HepG2 (cell line): ENCODE measurements around the gene NIP7. TPM values are rescaled to one million over a fixed set of nuclear protein-coding genes. Genes with fewer than 3 reads are reported as not detected.
A peak's percentile ranks its signal among the peaks of the same experiment; 100 is the strongest.

Experiments
- ATAC-seq: fragments of 200-7000 bp; cut with Tn5 transposase; 3 replicates; pipeline ENCODE4 v1.9.1; 2020; ENCODE audit warnings: mild to moderate bottlenecking, moderate library complexity
- BruUV-seq: library from RNA; stranded (reverse); fragments of 400-500 nt; replicated peaks from 2 replicates; lab custom pipeline; 2021; lab: Mats Ljungman, UMichigan
- CTCF ChIA-PET: fragments of 300-600 bp; formaldehyde crosslinking; extraction: SDS; loops from one replicate; lab custom pipeline; 2021; ENCODE audit warnings: low total read pairs, inconsistent platforms, low intra/inter-chr PET ratio; lab: Yijun Ruan, JAX
- POLR2A ChIA-PET: fragments of 350-600 bp; sonication (Branson Sonifier 250); formaldehyde crosslinking; loops from one replicate; lab custom pipeline; 2020; ENCODE audit warnings: antibody characterized with exemption, inconsistent platforms; lab: Yijun Ruan, JAX
- DNase-seq: peaks from one replicate; pipeline ENCODE4 v3.0.0-alpha.2; 2015; ENCODE audit warnings: low spot score
- FAIRE-seq: peaks from 3 replicates; lab custom pipeline; 2011; peaks lifted over from hg19 to GRCh38; lab: Jason Lieb, UNC
- H2AFZ ChIP-seq: one replicate; pipeline ENCODE4 v1.6.1; 2011; ENCODE audit warnings: low read length, inconsistent platforms
- H3K27ac ChIP-seq: fragments of 300-600 bp; 3 replicates; pipeline ENCODE4 v1.8.0; 2011; ENCODE audit warnings: mixed run types, mild to moderate bottlenecking, mixed read lengths, low read length, inconsistent platforms; ENCODE audit not compliant: insufficient read depth; ENCODE audit errors: extremely low read length
- H3K27me3 ChIP-seq, 2 experiments: fragments of 200-600 bp in 1 of 2; 2 replicates in 1 of 2; 3 replicates in 1 of 2; pipeline versions ENCODE4 v1.6.0 to v1.8.0; 2011; ENCODE audit warnings: low read length in 2 of 2, mild to moderate bottlenecking in 2 of 2, moderate library complexity in 2 of 2, inconsistent platforms in 1 of 2; ENCODE audit not compliant: insufficient read depth in 2 of 2, control insufficient read depth in 1 of 2
- H3K36me3 ChIP-seq, 2 experiments: fragments of 200-600 bp in 1 of 2; replicated peaks in 1 of 2; 2 replicates in 1 of 2; 3 replicates in 1 of 2; pipeline versions ENCODE4 v1.5.1 to v1.8.0; 2011; ENCODE audit warnings: low read length in 2 of 2, inconsistent platforms in 1 of 2; ENCODE audit not compliant: insufficient read depth in 2 of 2, control insufficient read depth in 1 of 2
- H3K4me1 ChIP-seq: 2 replicates; pipeline ENCODE4 v1.5.1; 2012; ENCODE audit warnings: low read length, inconsistent platforms; ENCODE audit not compliant: insufficient read depth
- H3K4me2 ChIP-seq: 2 replicates; pipeline ENCODE4 v1.6.0; 2011; ENCODE audit warnings: low read depth, low read length, inconsistent platforms
- H3K4me3 ChIP-seq, 3 experiments: fragments of 200-600 bp in 1 of 3; sonication (generic), shearing (Covaris generic) in 1 of 3; replicated peaks in 1 of 3; 2 replicates each; pipeline ENCODE4 v1.5.1; 2011 to 2016; ENCODE audit warnings: low read length in 3 of 3, inconsistent platforms in 2 of 3, low read depth in 2 of 3, mild to moderate bottlenecking in 2 of 3, control low read depth in 1 of 3, mixed read lengths in 1 of 3; ENCODE audit not compliant: insufficient read depth in 1 of 3
- H3K79me2 ChIP-seq: one replicate; pipeline ENCODE4 v1.6.1; 2011; ENCODE audit warnings: low read length, inconsistent platforms; ENCODE audit not compliant: insufficient read depth
- H3K9ac ChIP-seq: 2 replicates; pipeline ENCODE4 v1.6.0; 2011; ENCODE audit warnings: mild to moderate bottlenecking, low read depth, low read length, inconsistent platforms; ENCODE audit not compliant: insufficient read depth
- H3K9me3 ChIP-seq: 2 replicates; pipeline ENCODE4 v1.5.1; 2012; ENCODE audit warnings: mild to moderate bottlenecking, low read length
- H4K20me1 ChIP-seq: 2 replicates; pipeline ENCODE4 v1.6.0; 2011; ENCODE audit warnings: inconsistent platforms, mild to moderate bottlenecking, low read length, moderate library complexity; ENCODE audit not compliant: insufficient read depth
- DRAP1 ChIP-seq: IDR thresholded peaks from 2 replicates; pipeline ENCODE4 v1.6.1; 2016; ENCODE audit warnings: missing genetic modification reagents, missing compliant biosample characterization
- EZH2 ChIP-seq: conservative IDR thresholded peaks from 2 replicates; pipeline ENCODE4 v1.6.1; 2012; ENCODE audit warnings: mild to moderate bottlenecking, low read depth, low read length, moderate library complexity
- HDAC2 ChIP-seq: sonication (generic); formaldehyde crosslinking; IDR thresholded peaks from 2 replicates; pipeline ENCODE4 v1.4.0; 2020; ENCODE audit warnings: missing genetic modification reagents
- HOXA7 ChIP-seq: sonication (generic); formaldehyde crosslinking; IDR thresholded peaks from 2 replicates; pipeline ENCODE4 v1.8.1; 2022; ENCODE audit warnings: mild to moderate bottlenecking, missing genetic modification reagents, moderate library complexity
- MAX ChIP-seq: IDR thresholded peaks from 2 replicates; pipeline ENCODE4 v1.6.1; 2012; ENCODE audit warnings: inconsistent platforms
- NPAS2 ChIP-seq: sonication (generic); formaldehyde crosslinking; IDR thresholded peaks from 2 replicates; pipeline ENCODE4 v1.8.0; 2022; ENCODE audit warnings: mild to moderate bottlenecking, missing genetic modification reagents, borderline replicate concordance
- ZEB1 ChIP-seq: IDR thresholded peaks from 2 replicates; pipeline ENCODE4 v1.6.1; 2012; ENCODE audit warnings: mild to moderate bottlenecking, low read depth, inconsistent platforms; ENCODE audit not compliant: insufficient replicate concordance
- ZNF362 ChIP-seq: sonication (generic); formaldehyde crosslinking; IDR thresholded peaks from 2 replicates; pipeline ENCODE4 v1.4.0; 2020; ENCODE audit warnings: missing genetic modification reagents, mild to moderate bottlenecking, borderline replicate concordance
- ZNF572 ChIP-seq: sonication (generic); formaldehyde crosslinking; IDR thresholded peaks from 2 replicates; pipeline ENCODE4 v1.5.1; 2020; ENCODE audit warnings: mild to moderate bottlenecking, missing genetic modification reagents
- WGBS: methylation state at CpG from one replicate; pipeline ENCODE4 v1.1.6; 2017; ENCODE audit warnings: low lambda C conversion rate; 5-methylcytosine and 5-hydroxymethylcytosine counted together
- in situ Hi-C: cut with HindIII; loops from 2 replicates; pipeline ENCODE4 v1.10.0; 2017; ENCODE audit warnings: low pct_unique_long_range_greater_than_20kb; ENCODE audit not compliant: extremely low pct_ligation_motif_present
- intact Hi-C: fragments of 100-400 bp; cut with micrococcal nuclease; formaldehyde crosslinking; loops from one replicate; pipeline ENCODE4 v1.10.0; 2022; ENCODE audit not compliant: unreplicated experiment
- polyA plus RNA-seq, 8 experiments: library from polyadenylated mRNA; depleted of rRNA in 3 of 8; stranded (reverse) in 7 of 8; unstranded in 1 of 8; fragments of >200 nt; fragmentation: Illumina TruSeq in 4 of 8; extraction: Trizol in 4 of 8; gene quantifications; 2 replicates each; pipeline versions ENCODE4 v1.2.1 to v1.2.3, GENCODE V29; 2011 to 2016; ENCODE audit warnings: low read depth in 4 of 8, missing spikeins in 1 of 8, mixed read lengths in 1 of 8; ENCODE audit not compliant: insufficient read depth in 1 of 8
- total RNA-seq, 5 experiments: library from RNA; depleted of rRNA; stranded (reverse); fragments of >200 nt; fragmentation: Illumina TruSeq; extraction: Trizol; gene quantifications; 2 replicates each; pipeline ENCODE4 v1.2.3, GENCODE V29; 2016; ENCODE audit warnings: low read depth in 1 of 5

NIP7 gene
- total and polyA plus RNA-seq, 2 of the 13 experiments (the other 11 are each of a cell fraction or from before 2014, with no cell fraction given), result 15.3 to 114 TPM

DNA sequence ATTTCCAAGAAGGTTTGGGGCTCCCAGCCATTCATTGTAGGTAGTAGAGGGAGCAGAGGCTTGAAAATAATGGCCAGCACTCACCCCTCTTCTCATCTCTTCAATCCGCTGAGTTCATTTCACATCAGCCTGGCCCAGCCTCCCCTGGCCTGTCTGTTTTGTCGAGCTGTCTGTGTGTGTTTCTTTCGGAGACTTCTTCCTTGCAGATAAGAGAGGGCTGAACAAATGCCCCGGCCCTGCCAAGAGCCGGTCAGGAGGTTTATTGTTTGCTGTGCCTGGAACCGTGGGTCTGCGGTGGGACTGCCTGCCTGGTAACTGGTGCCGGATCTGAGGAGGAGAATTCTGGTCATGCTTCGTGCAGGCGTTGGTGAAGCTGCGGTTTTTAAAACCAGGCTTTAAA is 25.0 kb upstream of the NIP7 start:
- WGBS, result 99% methylated on average over 11 of the region's 11 CpGs
- Histone ChIP-seq H4K20me1 (0 out of 2 replicates have a peak, but pooled peaks cover 4% of the 10 kb centered on the region), H3K79me2 (peaks cover 24% of the 10 kb centered on the region), H3K4me1 (peaks cover 34% of the 10 kb centered on the region), H3K27me3 (no peaks in the 10 kb centered on the region), H3K9me3 (no peaks in the 10 kb centered on the region), H3K27ac (no peak overlapping the region), H3K36me3 (peaks cover 28 to 44% of the 10 kb centered on the region in 2 experiments), H3K9ac (no peak overlapping the region), H3K4me3 (no peak overlapping the region), H3K4me2 (no peak overlapping the region), H2AFZ (no peak overlapping the region)
- ATAC-seq (no peak), FAIRE-seq (no peak), DNase-seq (no peak)
- no peak for TF ChIP-seq ZEB1
- no peak for TF ChIP-seq ZNF572 (CRISPR knock-in tag)
- ChIA-PET CTCF (no interaction called here), POLR2A (interaction anchor here (1.3 kb wide), 1 partner anchor 12 kb away, joined by 10 read pairs; no protein-coding TSS in a partner anchor)
- intact Hi-C loops, result no loop called here
- in situ Hi-C loops, result no loop called here
- BruUV-seq, result no TSS peak

DNA sequence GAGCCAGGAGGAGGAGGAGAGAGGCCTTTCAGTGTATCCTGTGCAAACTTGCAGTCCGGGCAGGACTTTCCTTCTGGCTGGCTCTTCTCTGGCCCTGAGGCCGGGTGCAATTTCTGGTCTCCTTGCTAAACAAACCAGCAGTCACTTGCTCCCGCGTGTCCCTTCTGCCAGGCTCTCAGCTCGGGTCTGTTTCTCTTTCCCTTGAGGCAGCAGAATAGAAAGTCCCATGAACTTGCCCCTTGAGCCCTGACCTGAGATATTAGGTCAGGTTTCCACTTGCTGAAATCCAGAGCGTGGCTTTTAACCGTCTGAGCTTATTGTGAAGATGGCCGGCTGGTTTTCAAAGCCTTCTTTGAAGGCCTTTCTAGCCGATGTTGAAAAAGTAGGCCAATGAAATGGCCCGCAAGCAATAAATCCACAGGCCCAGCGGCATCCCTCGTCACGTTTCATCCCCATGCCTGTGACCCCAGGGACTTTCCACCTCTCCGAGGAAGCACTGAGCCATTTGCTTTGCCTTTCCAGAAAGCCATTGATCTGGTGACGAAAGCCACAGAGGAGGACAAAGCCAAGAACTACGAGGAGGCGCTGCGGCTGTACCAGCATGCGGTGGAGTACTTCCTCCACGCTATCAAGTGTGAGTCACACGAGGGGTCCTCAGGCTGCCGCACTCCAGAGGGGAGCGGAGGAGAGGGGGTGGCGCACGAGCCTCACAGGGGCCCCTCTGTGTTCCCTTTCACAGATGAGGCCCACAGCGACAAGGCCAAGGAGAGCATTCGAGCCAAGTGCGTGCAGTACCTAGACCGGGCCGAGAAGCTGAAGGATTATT is 23.9 kb upstream of the NIP7 start:
- Histone ChIP-seq H3K4me1 (peaks cover 27% of the 10 kb centered on the region), H3K27ac (peak overlapping the region; percentile 43), H4K20me1 (0 out of 2 replicates have a peak, but pooled peaks cover 4% of the 10 kb centered on the region), H2AFZ (no peak overlapping the region), H3K79me2 (peaks cover 24% of the 10 kb centered on the region), H3K9me3 (no peaks in the 10 kb centered on the region), H3K36me3 (peaks cover 40 to 56% of the 10 kb centered on the region in 2 experiments), H3K27me3 (no peaks in the 10 kb centered on the region)
- intact Hi-C loops, result no loop called here
- POLR2A ChIA-PET, result interaction anchor here (0.9 to 1.3 kb wide), 2 partner anchors 11 to 23 kb away, joined by 3 to 10 read pairs; no protein-coding TSS in a partner anchor
- ATAC-seq (no peak), FAIRE-seq (no peak)
- TF ChIP-seq MAX, result no peak
- TF ChIP-seq HOXA7, result no peak
- no peak for TF ChIP-seq ZNF362 (CRISPR knock-in tag)
- TF ChIP-seq HDAC2 (CRISPR knock-in tag), result no peak
- no peak for TF ChIP-seq NPAS2 (CRISPR knock-in tag)
- no peak for TF ChIP-seq EZH2
- TF ChIP-seq DRAP1 (CRISPR knock-in tag), result no peak
- TF ChIP-seq, all 625 proteins: peak for 0
- Histone ChIP-seq H3K4me2 (no peak overlapping the region), H3K9ac (no peak overlapping the region), H3K4me3 (no peak overlapping the region)
- in situ Hi-C loops, result no loop called here
- CTCF ChIA-PET, result no interaction called here
- WGBS, result 92% methylated on average over 29 of the region's 30 CpGs
- no TSS peak for BruUV-seq
- no peak for DNase-seq
